Measurements from ENCODE around the gene ANKRD9. TPM values are rescaled to one million over a fixed set of nuclear protein-coding genes. Genes with fewer than 3 reads are reported as not detected.

Gene ANKRD9
- total and polyA plus RNA-seq, 9 of the 15 experiments (the other 6 are each of a cell fraction or from before 2014, with no cell fraction given): 0.04 to 32.9 (median 5.3) TPM

DNA sequence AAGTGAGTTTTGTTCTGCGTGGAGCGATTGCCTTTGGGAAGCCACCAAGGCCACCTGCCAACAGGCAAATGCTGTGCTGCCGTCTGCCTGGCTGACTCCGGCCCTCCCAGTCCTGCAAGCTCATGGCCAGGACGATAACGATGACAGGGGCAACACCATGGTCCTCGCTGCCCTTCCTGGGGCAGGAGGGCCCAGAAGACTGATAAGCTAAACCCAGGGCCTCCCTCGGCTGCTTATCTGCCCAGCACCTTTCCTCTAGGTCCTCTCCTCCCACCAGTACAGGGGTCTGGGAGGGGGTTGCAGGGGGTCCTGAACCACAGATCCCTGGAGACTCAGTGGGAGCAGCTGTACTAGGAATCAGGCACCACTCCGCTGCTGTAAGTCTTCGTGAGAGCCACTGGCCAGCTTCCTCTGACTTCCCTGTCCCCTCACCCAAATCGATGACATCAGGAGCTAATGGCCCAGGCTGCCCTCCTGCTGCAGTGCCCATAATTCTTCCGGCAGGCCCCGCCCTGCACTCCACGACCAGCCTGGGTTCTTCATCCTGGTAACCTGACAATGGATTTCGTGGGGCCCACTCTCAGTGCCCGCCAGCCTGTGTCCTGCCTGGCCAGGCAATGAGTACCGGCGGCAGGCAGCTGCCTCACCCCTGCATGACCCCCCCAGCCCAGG lies 5.1 kb downstream of the ANKRD9 start (continued):
- TF ChIP-seq MYNN (IDR thresholded peaks at IDR 0.05) (peak; percentile 89), MYNN (CRISPR knock-in tag; IDR thresholded peaks at IDR 0.05) (no peak), RBFOX2 (IDR thresholded peaks at IDR 0.05; ENCODE audit: low read depth, low read length) (peak; percentile 46; the same call in 1 of the 2 replicates), NCOA6 (IDR thresholded peaks at IDR 0.05) (no peak), HMGN3 (IDR thresholded peaks at IDR 0.05; ENCODE audit: borderline replicate concordance, extremely low read depth, insufficient read length, low read depth, low read length) (peak; percentile 84), CEBPG (CRISPR knock-in tag; IDR thresholded peaks at IDR 0.05) (no peak), CEBPG (tag; conservative IDR thresholded peaks at IDR 0.05 in 1 of 2, IDR thresholded peaks at IDR 0.05 in 1 of 2) (no peak), POLR2AphosphoS2 (IDR thresholded peaks at IDR 0.05; ENCODE audit: low read length) (no peak), DMBX1 (CRISPR knock-in tag; IDR thresholded peaks at IDR 0.05; ENCODE audit: borderline replicate concordance) (peak; percentile 89), SRF (CRISPR knock-in tag; IDR thresholded peaks at IDR 0.05) (no peak)
- TF ChIP-seq, protein P1, sequence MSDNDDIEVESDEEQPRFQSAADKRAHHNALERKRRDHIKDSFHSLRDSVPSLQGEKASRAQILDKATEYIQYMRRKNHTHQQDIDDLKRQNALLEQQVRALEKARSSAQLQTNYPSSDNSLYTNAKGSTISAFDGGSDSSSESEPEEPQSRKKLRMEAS (CRISPR knock-in tag; IDR thresholded peaks at IDR 0.05): peak; percentile 59; the same call in 1 of the 2 replicates
- TF ChIP-seq, protein P2, sequence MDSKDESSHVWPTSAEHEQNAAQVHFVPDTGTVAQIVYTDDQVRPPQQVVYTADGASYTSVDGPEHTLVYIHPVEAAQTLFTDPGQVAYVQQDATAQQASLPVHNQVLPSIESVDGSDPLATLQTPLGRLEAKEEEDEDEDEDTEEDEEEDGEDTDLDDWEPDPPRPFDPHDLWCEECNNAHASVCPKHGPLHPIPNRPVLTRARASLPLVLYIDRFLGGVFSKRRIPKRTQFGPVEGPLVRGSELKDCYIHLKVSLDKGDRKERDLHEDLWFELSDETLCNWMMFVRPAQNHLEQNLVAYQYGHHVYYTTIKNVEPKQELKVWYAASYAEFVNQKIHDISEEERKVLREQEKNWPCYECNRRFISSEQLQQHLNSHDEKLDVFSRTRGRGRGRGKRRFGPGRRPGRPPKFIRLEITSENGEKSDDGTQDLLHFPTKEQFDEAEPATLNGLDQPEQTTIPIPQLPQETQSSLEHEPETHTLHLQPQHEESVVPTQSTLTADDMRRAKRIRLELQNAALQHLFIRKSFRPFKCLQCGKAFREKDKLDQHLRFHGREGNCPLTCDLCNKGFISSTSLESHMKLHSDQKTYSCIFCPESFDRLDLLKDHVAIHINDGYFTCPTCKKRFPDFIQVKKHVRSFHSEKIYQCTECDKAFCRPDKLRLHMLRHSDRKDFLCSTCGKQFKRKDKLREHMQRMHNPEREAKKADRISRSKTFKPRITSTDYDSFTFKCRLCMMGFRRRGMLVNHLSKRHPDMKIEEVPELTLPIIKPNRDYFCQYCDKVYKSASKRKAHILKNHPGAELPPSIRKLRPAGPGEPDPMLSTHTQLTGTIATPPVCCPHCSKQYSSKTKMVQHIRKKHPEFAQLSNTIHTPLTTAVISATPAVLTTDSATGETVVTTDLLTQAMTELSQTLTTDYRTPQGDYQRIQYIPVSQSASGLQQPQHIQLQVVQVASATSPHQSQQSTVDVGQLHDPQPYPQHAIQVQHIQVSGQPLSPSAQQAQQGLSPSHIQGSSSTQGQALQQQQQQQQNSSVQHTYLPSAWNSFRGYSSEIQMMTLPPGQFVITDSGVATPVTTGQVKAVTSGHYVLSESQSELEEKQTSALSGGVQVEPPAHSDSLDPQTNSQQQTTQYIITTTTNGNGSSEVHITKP (IDR thresholded peaks at IDR 0.05; ENCODE audit: partially characterized antibody): peak; percentile 41
- TF ChIP-seq, protein P3, sequence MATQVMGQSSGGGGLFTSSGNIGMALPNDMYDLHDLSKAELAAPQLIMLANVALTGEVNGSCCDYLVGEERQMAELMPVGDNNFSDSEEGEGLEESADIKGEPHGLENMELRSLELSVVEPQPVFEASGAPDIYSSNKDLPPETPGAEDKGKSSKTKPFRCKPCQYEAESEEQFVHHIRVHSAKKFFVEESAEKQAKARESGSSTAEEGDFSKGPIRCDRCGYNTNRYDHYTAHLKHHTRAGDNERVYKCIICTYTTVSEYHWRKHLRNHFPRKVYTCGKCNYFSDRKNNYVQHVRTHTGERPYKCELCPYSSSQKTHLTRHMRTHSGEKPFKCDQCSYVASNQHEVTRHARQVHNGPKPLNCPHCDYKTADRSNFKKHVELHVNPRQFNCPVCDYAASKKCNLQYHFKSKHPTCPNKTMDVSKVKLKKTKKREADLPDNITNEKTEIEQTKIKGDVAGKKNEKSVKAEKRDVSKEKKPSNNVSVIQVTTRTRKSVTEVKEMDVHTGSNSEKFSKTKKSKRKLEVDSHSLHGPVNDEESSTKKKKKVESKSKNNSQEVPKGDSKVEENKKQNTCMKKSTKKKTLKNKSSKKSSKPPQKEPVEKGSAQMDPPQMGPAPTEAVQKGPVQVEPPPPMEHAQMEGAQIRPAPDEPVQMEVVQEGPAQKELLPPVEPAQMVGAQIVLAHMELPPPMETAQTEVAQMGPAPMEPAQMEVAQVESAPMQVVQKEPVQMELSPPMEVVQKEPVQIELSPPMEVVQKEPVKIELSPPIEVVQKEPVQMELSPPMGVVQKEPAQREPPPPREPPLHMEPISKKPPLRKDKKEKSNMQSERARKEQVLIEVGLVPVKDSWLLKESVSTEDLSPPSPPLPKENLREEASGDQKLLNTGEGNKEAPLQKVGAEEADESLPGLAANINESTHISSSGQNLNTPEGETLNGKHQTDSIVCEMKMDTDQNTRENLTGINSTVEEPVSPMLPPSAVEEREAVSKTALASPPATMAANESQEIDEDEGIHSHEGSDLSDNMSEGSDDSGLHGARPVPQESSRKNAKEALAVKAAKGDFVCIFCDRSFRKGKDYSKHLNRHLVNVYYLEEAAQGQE (IDR thresholded peaks at IDR 0.05; ENCODE audit: borderline replicate concordance): no peak
- TF ChIP-seq, protein P3 (CRISPR knock-in tag; IDR thresholded peaks at IDR 0.05; ENCODE audit: low read depth): no peak
